NCI-H1436 (cell line): Measurements from ENCODE around the gene BABAM2.
A peak's percentile ranks its signal among the peaks of the same experiment; 100 is the strongest.

Experiments used
- DNase-seq: peaks from one replicate; lab custom pipeline; 2025; lab: John Stamatoyannopoulos, UW

Gene BABAM2

GRCh38 chr2:28206762-28207161 is 316.2 kb downstream of the BABAM2 start:
- DNase-seq: peak; percentile 45

- no peak for DNase-seq
These were observed 318.7 kb downstream of the BABAM2 start for GRCh38 chr2:28209261-28209691.

GRCh38 chr2:28209864-28210263 is 319.3 kb downstream of the BABAM2 start:
- DNase-seq: no peak

GRCh38 chr2:28210535-28210934 is 320.0 kb downstream of the BABAM2 start:
- DNase-seq: no peak

GRCh38 chr2:28216331-28216730 is 325.8 kb downstream of the BABAM2 start:
- peak; percentile 23 for DNase-seq

GRCh38 chr2:28217042-28217740 is 326.7 kb downstream of the BABAM2 start:
- no peak for DNase-seq

- no peak for DNase-seq
These were observed 328.6 kb downstream of the BABAM2 start for GRCh38 chr2:28219138-28219537.

GRCh38 chr2:28219758-28220368 is 329.3 kb downstream of the BABAM2 start:
- no peak for DNase-seq

- no peak for DNase-seq
These were observed 334.3 kb downstream of the BABAM2 start for GRCh38 chr2:28224648-28225472.

GRCh38 chr2:28225473-28226080 is 335.0 kb downstream of the BABAM2 start:
- no peak for DNase-seq

- DNase-seq: no peak
These were observed 336.0 kb downstream of the BABAM2 start for GRCh38 chr2:28226558-28226957.

GRCh38 chr2:28227498-28227897 is 337.0 kb downstream of the BABAM2 start:
- DNase-seq: no peak

- DNase-seq: no peak
These were observed 338.0 kb downstream of the BABAM2 start for GRCh38 chr2:28228434-28228995.

GRCh38 chr2:28231110-28231631 is 340.6 kb downstream of the BABAM2 start:
- no peak for DNase-seq

- no peak for DNase-seq
These were observed 341.8 kb downstream of the BABAM2 start for GRCh38 chr2:28232295-28232694.

- no peak for DNase-seq
These were observed 342.7 kb downstream of the BABAM2 start for GRCh38 chr2:28233164-28233676.

- no peak for DNase-seq
These were observed 344.3 kb downstream of the BABAM2 start for GRCh38 chr2:28234807-28235206.

- no peak for DNase-seq
These were observed 348.7 kb downstream of the BABAM2 start for GRCh38 chr2:28239207-28239606.

- DNase-seq: no peak
These were observed 350.4 kb downstream of the BABAM2 start for GRCh38 chr2:28240937-28241336.

GRCh38 chr2:28247290-28247689 is 356.8 kb downstream of the BABAM2 start:
- DNase-seq: peak; percentile 71

GRCh38 chr2:28247734-28248133 is 357.2 kb downstream of the BABAM2 start:
- DNase-seq: no peak

- DNase-seq: no peak
These were observed 358.0 kb downstream of the BABAM2 start for GRCh38 chr2:28248511-28248910.
